Activated CD8-positive, alpha-beta memory T cell treated with anti-CD3 and anti-CD28 coated beads for 4 hours (primary cell): ENCODE measurements around the gene C3orf20.

Experiments
- DNase-seq, 2 donors: peaks; one replicate each; pipeline ENCODE4 v3.0.0-alpha.2; 2020; ENCODE audit warnings: low read depth in 2 of 2

The C3orf20 gene

GRCh38 chr3:14758959-14759358 lies 84.0 kb downstream of the C3orf20 start:
- DNase-seq = no peak

GRCh38 chr3:14760185-14760584 lies 85.2 kb downstream of the C3orf20 start:
- DNase-seq = no peak

- DNase-seq = no peak
Measured at GRCh38 chr3:14761121-14761672, 86.3 kb downstream of the C3orf20 start.

- DNase-seq = no peak
Measured at GRCh38 chr3:14761866-14762265, 86.9 kb downstream of the C3orf20 start.

- no peak for DNase-seq
Measured at GRCh38 chr3:14762701-14763100, 87.8 kb downstream of the C3orf20 start.

GRCh38 chr3:14764331-14765059 lies 89.6 kb downstream of the C3orf20 start:
- no peak for DNase-seq

GRCh38 chr3:14765060-14765400 lies 90.1 kb downstream of the C3orf20 start:
- no peak for DNase-seq

- no peak for DNase-seq
Measured at GRCh38 chr3:14765576-14766427, 90.9 kb downstream of the C3orf20 start.

GRCh38 chr3:14766428-14767244 lies 91.7 kb downstream of the C3orf20 start:
- DNase-seq = no peak

- DNase-seq = no peak
Measured at GRCh38 chr3:14767245-14768051, 92.5 kb downstream of the C3orf20 start.

- no peak for DNase-seq
Measured at GRCh38 chr3:14768182-14768790, 93.3 kb downstream of the C3orf20 start.

- DNase-seq = no peak
Measured at GRCh38 chr3:14768881-14769280, 93.9 kb downstream of the C3orf20 start.

GRCh38 chr3:14769544-14770325 lies 94.8 kb downstream of the C3orf20 start:
- DNase-seq = no peak

GRCh38 chr3:14770591-14770990 lies 95.7 kb downstream of the C3orf20 start:
- DNase-seq = no peak

- DNase-seq = no peak
Measured at GRCh38 chr3:14771593-14772497, 96.9 kb downstream of the C3orf20 start.

- DNase-seq = no peak
Measured at GRCh38 chr3:14772533-14773138, 97.7 kb downstream of the C3orf20 start.

- DNase-seq = no peak
Measured at GRCh38 chr3:14773281-14773680, 98.3 kb downstream of the C3orf20 start.

GRCh38 chr3:14773691-14774128 lies 98.8 kb downstream of the C3orf20 start:
- DNase-seq = no peak
